ENCODE data around the gene CPB2.
A peak's percentile ranks its signal among the peaks of the same experiment; 100 is the strongest.

CPB2 gene

GRCh38 chr13:46104868-46105267, at the start of gene CPB2:
Gene CPB2, minus strand, starts transcription at chr13:46105033. Its CDS starts 24 bp downstream, at chr13:46105009.
- no peak for DNase-seq

- DNase-seq, result no peak
Measured at GRCh38 chr13:46154136-46154801, 49.4 kb upstream of the CPB2 start.

GRCh38 chr13:46152627-46153328, 47.9 kb upstream of the CPB2 start:
- no peak for DNase-seq

GRCh38 chr13:46150134-46150693, 45.4 kb upstream of the CPB2 start:
- no peak for DNase-seq

- DNase-seq, result no peak
Measured at GRCh38 chr13:46149272-46150133, 44.7 kb upstream of the CPB2 start.

GRCh38 chr13:46146898-46147297, 42.1 kb upstream of the CPB2 start:
- no peak for DNase-seq

- DNase-seq, result no peak
Measured at GRCh38 chr13:46145950-46146349, 41.1 kb upstream of the CPB2 start.

GRCh38 chr13:46145135-46145534, 40.3 kb upstream of the CPB2 start:
- no peak for DNase-seq

- no peak for DNase-seq
Measured at GRCh38 chr13:46143184-46143701, 38.4 kb upstream of the CPB2 start.

GRCh38 chr13:46142776-46143175, 37.9 kb upstream of the CPB2 start:
- DNase-seq, result no peak

GRCh38 chr13:46140044-46140443, 35.2 kb upstream of the CPB2 start:
- no peak for DNase-seq

GRCh38 chr13:46137627-46138317, 32.9 kb upstream of the CPB2 start:
- no peak for DNase-seq

- DNase-seq, result no peak
Measured at GRCh38 chr13:46136688-46137087, 31.9 kb upstream of the CPB2 start.

GRCh38 chr13:46134961-46135522, 30.2 kb upstream of the CPB2 start:
- peak; percentile 13 for DNase-seq

- no peak for DNase-seq
Measured at GRCh38 chr13:46134494-46134893, 29.7 kb upstream of the CPB2 start.

- no peak for DNase-seq
Measured at GRCh38 chr13:46132109-46132508, 27.3 kb upstream of the CPB2 start.

- no peak for DNase-seq
Measured at GRCh38 chr13:46131705-46132104, 26.9 kb upstream of the CPB2 start.

GRCh38 chr13:46129955-46130618, 25.3 kb upstream of the CPB2 start:
- no peak for DNase-seq

- no peak for DNase-seq
Measured at GRCh38 chr13:46129124-46129523, 24.3 kb upstream of the CPB2 start.

GRCh38 chr13:46127358-46128023, 22.7 kb upstream of the CPB2 start:
- no peak for DNase-seq
